Measurements from ENCODE around the gene BICD2.

GRCh38 chr9:92714016-92714415, 50.6 kb downstream of the BICD2 start:
- TF ChIP-seq NRF1 (conservative IDR thresholded peaks at IDR 0.05; ENCODE audit: low read depth, low read length) (no peak), POLR2A (IDR thresholded peaks at IDR 0.05; ENCODE audit: low read depth, low read length) (no peak), EP300 (IDR thresholded peaks at IDR 0.05; ENCODE audit: borderline replicate concordance in 1 of 2, control insufficient read depth in 1 of 2, low read depth in 2 of 2, low read length in 2 of 2) (no peak), REST (IDR thresholded peaks at IDR 0.05; ENCODE audit: low read depth, low read length) (no peak), NR2C2 (IDR thresholded peaks at IDR 0.05; ENCODE audit: borderline replicate concordance, control insufficient read depth, insufficient read length, low read depth) (no peak), KDM1A (IDR thresholded peaks at IDR 0.05; ENCODE audit: borderline replicate concordance) (no peak), JUND (IDR thresholded peaks at IDR 0.05; ENCODE audit: low read depth, low read length) (no peak), ZZZ3 (IDR thresholded peaks at IDR 0.05; ENCODE audit: control insufficient read depth, insufficient read length, low read depth) (no peak), BCL3 (IDR thresholded peaks at IDR 0.05; ENCODE audit: borderline replicate concordance, insufficient read depth, low read depth, low read length, poor library complexity, severe bottlenecking) (no peak), ZBTB40 (IDR thresholded peaks at IDR 0.05; ENCODE audit: borderline replicate concordance) (no peak), CTCF (IDR thresholded peaks at IDR 0.05 in 2 of 3, conservative IDR thresholded peaks at IDR 0.05 in 1 of 3; ENCODE audit: control insufficient read depth in 2 of 3, extremely low read depth in 1 of 3, insufficient read depth in 1 of 3, low read depth in 3 of 3, low read length in 3 of 3) (no peak), RAD21 (IDR thresholded peaks at IDR 0.05; ENCODE audit: insufficient read depth, low read depth, low read length) (no peak)
